K562 (cell line): ENCODE results near the gene TMTC3. TPM values are rescaled to one million over a fixed set of nuclear protein-coding genes. Genes with fewer than 3 reads are reported as not detected.

Experiments used
- ATAC-seq: fragments of 200-7000 bp; cut with Tn5 transposase; 3 replicates; pipeline ENCODE4 v1.9.1; 2020; ENCODE audit warnings: moderate library complexity
- BruUV-seq: library from RNA; stranded (reverse); fragments of 400-500 nt; replicated peaks from 2 replicates; lab custom pipeline; 2021; lab: Mats Ljungman, UMichigan
- CTCF ChIA-PET: fragments of 300-600 bp; formaldehyde crosslinking; extraction: SDS; loops from one replicate; lab custom pipeline; 2021; ENCODE audit warnings: low intra/inter-chr PET ratio; lab: Yijun Ruan, JAX
- POLR2A ChIA-PET: fragments of 300-600, 350-650 bp; sonication (Branson Sonifier 250); formaldehyde crosslinking; extraction: SDS; loops from one replicate; lab custom pipeline; 2021; ENCODE audit warnings: antibody characterized with exemption, inconsistent platforms; lab: Yijun Ruan, JAX
- DNase-seq, 4 experiments: peaks; one replicate each; pipeline versions ENCODE4 v3.0.0 to v3.0.0-alpha.2; 2011 to 2018; ENCODE audit warnings: low spot score in 3 of 4, mixed read lengths in 3 of 4; ENCODE audit errors: extremely low read depth in 1 of 4
- FAIRE-seq: peaks from 2 replicates; lab custom pipeline; 2011; peaks lifted over from hg19 to GRCh38; lab: Jason Lieb, UNC
- H2AFZ ChIP-seq: 2 replicates; pipeline ENCODE4 v1.6.0; 2011; ENCODE audit warnings: low read depth, low read length, control low read depth, inconsistent platforms
- H3K27ac ChIP-seq: fragments of 200-600 bp; 3 replicates; pipeline ENCODE4 v1.8.0; 2011; ENCODE audit warnings: low read depth, mild to moderate bottlenecking, control low read depth, inconsistent platforms, low read length, moderate library complexity, mixed read lengths; ENCODE audit errors: extremely low read depth
- H3K27me3 ChIP-seq, 2 experiments: fragments of 300-600 bp in 1 of 2; 2 replicates in 1 of 2; 3 replicates in 1 of 2; pipeline versions ENCODE4 v1.6.0 to v1.8.0; 2011; ENCODE audit warnings: inconsistent platforms in 2 of 2, low read length in 2 of 2, mild to moderate bottlenecking in 1 of 2, mixed read lengths in 1 of 2, moderate library complexity in 1 of 2; ENCODE audit not compliant: control insufficient read depth in 2 of 2, insufficient read depth in 2 of 2
- H3K36me3 ChIP-seq: fragments of 300-600 bp; 3 replicates; pipeline ENCODE4 v1.8.0; 2011; ENCODE audit warnings: mild to moderate bottlenecking, low read length, inconsistent platforms; ENCODE audit not compliant: control insufficient read depth, insufficient read depth
- H3K4me1 ChIP-seq, 2 experiments: fragments of 200-600 bp in 1 of 2; replicated peaks in 1 of 2; 2 replicates in 1 of 2; 3 replicates in 1 of 2; pipeline versions ENCODE4 v1.5.1 to v1.8.0; 2011; ENCODE audit warnings: inconsistent platforms in 2 of 2, low read length in 2 of 2, mild to moderate bottlenecking in 1 of 2, mixed read lengths in 1 of 2, moderate library complexity in 1 of 2; ENCODE audit not compliant: control insufficient read depth in 2 of 2, insufficient read depth in 2 of 2
- H3K4me2 ChIP-seq: 2 replicates; pipeline ENCODE4 v1.6.1; 2011; ENCODE audit warnings: low read length, control low read depth, inconsistent platforms, mixed read lengths; ENCODE audit not compliant: insufficient read depth
- H3K4me3 ChIP-seq: fragments of 200-600 bp; sonication (generic), shearing (Covaris generic); 2 replicates; pipeline ENCODE4 v1.5.1; 2016; ENCODE audit warnings: control low read depth, inconsistent platforms
- H3K79me2 ChIP-seq: fragments of 200-600 bp; 3 replicates; pipeline ENCODE4 v1.8.0; 2011; ENCODE audit warnings: low read length, inconsistent platforms; ENCODE audit not compliant: control insufficient read depth, insufficient read depth
- H3K9ac ChIP-seq, 2 experiments: 2 replicates each; pipeline versions ENCODE4 v1.6.0 to v1.6.1; 2011; ENCODE audit warnings: low read depth in 2 of 2, low read length in 2 of 2, control low read depth in 1 of 2, inconsistent platforms in 1 of 2, mild to moderate bottlenecking in 1 of 2, mixed read lengths in 1 of 2; ENCODE audit not compliant: insufficient read depth in 1 of 2
- H3K9me1 ChIP-seq: one replicate; pipeline ENCODE4 v1.6.0; 2011; ENCODE audit warnings: inconsistent platforms, mild to moderate bottlenecking, low read length, moderate library complexity; ENCODE audit not compliant: control insufficient read depth, insufficient read depth
- H3K9me3 ChIP-seq: replicated peaks from 2 replicates; pipeline ENCODE4 v1.5.1; 2011; ENCODE audit warnings: low read depth, low read length, inconsistent platforms; ENCODE audit not compliant: control insufficient read depth, insufficient read depth
- H4K20me1 ChIP-seq: replicated peaks from 2 replicates; pipeline ENCODE4 v1.6.1; 2011; ENCODE audit warnings: low read length, inconsistent platforms, mixed read lengths; ENCODE audit not compliant: control insufficient read depth, insufficient read depth
- HMGN3 ChIP-seq: IDR thresholded peaks from 2 replicates; pipeline ENCODE4 v1.6.1; 2011; ENCODE audit warnings: borderline replicate concordance, low read depth, mild to moderate bottlenecking, mixed read lengths, low read length; ENCODE audit not compliant: insufficient read length; ENCODE audit errors: extremely low read depth
- JUNB ChIP-seq: fragments of 450-650 bp; formaldehyde crosslinking; conservative IDR thresholded peaks from 2 replicates; pipeline ENCODE4 v1.4.0; 2020; ENCODE audit warnings: mild to moderate bottlenecking
- MBD2 ChIP-seq: sonication (generic); IDR thresholded peaks from 2 replicates; pipeline ENCODE4 v1.6.1; 2016; ENCODE audit warnings: low read depth, borderline replicate concordance
- MTA3 ChIP-seq: fragments of 450-650 bp; formaldehyde crosslinking; IDR thresholded peaks from 2 replicates; pipeline ENCODE4 v1.6.1; 2017; ENCODE audit warnings: mild to moderate bottlenecking, borderline replicate concordance
- MYC ChIP-seq, 2 experiments: fragments of 250-450 bp in 1 of 2; sonication (Bioruptor Pico) in 1 of 2; IDR thresholded peaks; 2 replicates each; pipeline versions ENCODE4 v1.5.1 to v1.6.1; 2012 to 2021; ENCODE audit warnings: low read depth in 2 of 2, borderline replicate concordance in 1 of 2, improper control_type of control experiment in 1 of 2, low read length in 1 of 2, mild to moderate bottlenecking in 1 of 2, moderate library complexity in 1 of 2
- THRAP3 ChIP-seq: fragments of 450-650 bp; IDR thresholded peaks from 2 replicates; pipeline ENCODE4 v1.6.1; 2016; ENCODE audit warnings: mild to moderate bottlenecking, inconsistent platforms, borderline replicate concordance
- WGBS: fragments of 100-300 bp; shearing (Covaris generic); methylation state at CpG from one replicate; pipeline ENCODE4 v1.1.6; 2016; ENCODE audit warnings: low coverage, mixed read lengths; ENCODE audit not compliant: insufficient coverage; ENCODE audit errors: missing lambda C conversion rate; 5-methylcytosine and 5-hydroxymethylcytosine counted together
- in situ Hi-C: fragments of 300-500 bp; cut with MboI; formaldehyde crosslinking; loops from 4 replicates; pipeline ENCODE4 v1.15.0; 2018; ENCODE audit warnings: inconsistent platforms, mixed read lengths
- intact Hi-C: fragments of 100-400 bp; cut with micrococcal nuclease; formaldehyde crosslinking; loops from 2 replicates; pipeline ENCODE4 v1.14.2; 2022
- polyA plus RNA-seq, 8 experiments: library from polyadenylated mRNA; depleted of rRNA in 4 of 8; stranded (reverse) in 5 of 8; unstranded in 3 of 8; fragments of >200 nt; fragmentation: Nextera tagmentation in 2 of 8; fragmentation: Illumina TruSeq in 1 of 8; extraction: Ambion mirVana in 2 of 8; extraction: Trizol in 1 of 8; gene quantifications; 2 replicates each; pipeline versions ENCODE4 v1.2.1 to v1.2.3, GENCODE V29; 2011 to 2014; ENCODE audit warnings: inconsistent platforms in 1 of 8, missing spikeins in 1 of 8
- total RNA-seq, 7 experiments: library from RNA; depleted of rRNA in 6 of 7; stranded (reverse); fragments of >200 nt in 6 of 7; fragmentation: Illumina TruSeq in 2 of 7; extraction: Trizol in 2 of 7; gene quantifications; 2 replicates each; pipeline versions ENCODE4 v1.2.1 to v1.2.3, GENCODE V29; 2011 to 2021; ENCODE audit warnings: low replicate concordance in 1 of 7
- TF ChIP-seq, protein P1 (sequence below): IDR thresholded peaks from 2 replicates; pipeline ENCODE4 v1.6.1; 2016; ENCODE audit warnings: missing genetic modification characterization, missing compliant biosample characterization
- TF ChIP-seq, protein P2 (sequence below): sonication (generic); formaldehyde crosslinking; IDR thresholded peaks from 2 replicates; pipeline ENCODE4 v1.8.0; 2022; ENCODE audit warnings: mild to moderate bottlenecking, missing genetic modification reagents
- TF ChIP-seq, protein P3 (sequence below): fragments of 250-450 bp; sonication (Bioruptor Pico); IDR thresholded peaks from 2 replicates; pipeline ENCODE4 v1.8.0; 2021; ENCODE audit warnings: moderate library complexity, mild to moderate bottlenecking, inconsistent platforms
- TF ChIP-seq, protein P4 (sequence below): sonication (generic); formaldehyde crosslinking; IDR thresholded peaks from 2 replicates; pipeline ENCODE4 v1.8.0; 2022; ENCODE audit warnings: mild to moderate bottlenecking, low read depth, missing genetic modification reagents

The TMTC3 gene
- total and polyA plus RNA-seq, 9 of the 15 experiments (the other 6 are each of a cell fraction or from before 2014, with no cell fraction given), result 1.9 to 9.8 (median 4.7) TPM

DNA sequence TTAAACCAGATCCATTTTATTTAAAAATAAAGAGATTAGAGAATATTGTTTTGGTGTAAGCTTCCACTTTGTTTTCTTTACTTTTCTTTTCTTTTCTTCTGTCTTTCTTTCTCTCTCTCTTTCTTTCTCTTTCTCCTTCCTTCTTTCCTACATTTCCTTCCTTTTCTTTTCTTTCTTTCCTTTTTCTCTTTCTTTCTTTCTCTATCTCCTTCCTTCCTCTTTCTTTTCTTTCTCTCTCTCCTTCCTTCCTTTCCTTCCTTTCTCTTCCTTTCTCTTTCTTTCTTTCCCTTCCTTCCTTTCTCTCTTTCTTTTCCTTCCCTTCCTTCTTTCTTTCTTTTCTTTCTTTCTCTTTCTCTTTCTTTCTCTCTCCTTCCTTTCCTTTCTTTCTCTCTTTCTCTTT, 100.8 kb downstream of the TMTC3 start:
- no peaks in the 10 kb centered on the region for H3K9me1 ChIP-seq
- H3K27ac ChIP-seq, result no peak overlapping the region
- DNase-seq (no peak), FAIRE-seq (no peak), ATAC-seq (no peak)
- H3K27me3 ChIP-seq, result no peaks in the 10 kb centered on the region
- H3K9ac ChIP-seq, result no peak overlapping the region
- H3K36me3 ChIP-seq, result no peaks in the 10 kb centered on the region
- in situ Hi-C loops, result no loop called here
- H3K4me2 ChIP-seq, result no peak overlapping the region
- no peaks in the 10 kb centered on the region for H3K79me2 ChIP-seq
- no peaks in the 10 kb centered on the region for H4K20me1 ChIP-seq
- no peaks in the 10 kb centered on the region for H3K9me3 ChIP-seq
- no peaks in the 10 kb centered on the region for H3K4me1 ChIP-seq
- no peak overlapping the region for H2AFZ ChIP-seq
- H3K4me3 ChIP-seq, result no peak overlapping the region
- intact Hi-C loops, result no loop called here
- TF ChIP-seq, protein P1, sequence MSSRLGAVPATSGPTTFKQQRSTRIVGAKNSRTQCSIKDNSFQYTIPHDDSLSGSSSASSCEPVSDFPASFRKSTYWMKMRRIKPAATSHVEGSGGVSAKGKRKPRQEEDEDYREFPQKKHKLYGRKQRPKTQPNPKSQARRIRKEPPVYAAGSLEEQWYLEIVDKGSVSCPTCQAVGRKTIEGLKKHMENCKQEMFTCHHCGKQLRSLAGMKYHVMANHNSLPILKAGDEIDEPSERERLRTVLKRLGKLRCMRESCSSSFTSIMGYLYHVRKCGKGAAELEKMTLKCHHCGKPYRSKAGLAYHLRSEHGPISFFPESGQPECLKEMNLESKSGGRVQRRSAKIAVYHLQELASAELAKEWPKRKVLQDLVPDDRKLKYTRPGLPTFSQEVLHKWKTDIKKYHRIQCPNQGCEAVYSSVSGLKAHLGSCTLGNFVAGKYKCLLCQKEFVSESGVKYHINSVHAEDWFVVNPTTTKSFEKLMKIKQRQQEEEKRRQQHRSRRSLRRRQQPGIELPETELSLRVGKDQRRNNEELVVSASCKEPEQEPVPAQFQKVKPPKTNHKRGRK (tag), result peak; percentile 84
- no peak for TF ChIP-seq THRAP3
- no TSS peak for BruUV-seq
- CTCF ChIA-PET, result no interaction called here
- POLR2A ChIA-PET, result no interaction called here

DNA sequence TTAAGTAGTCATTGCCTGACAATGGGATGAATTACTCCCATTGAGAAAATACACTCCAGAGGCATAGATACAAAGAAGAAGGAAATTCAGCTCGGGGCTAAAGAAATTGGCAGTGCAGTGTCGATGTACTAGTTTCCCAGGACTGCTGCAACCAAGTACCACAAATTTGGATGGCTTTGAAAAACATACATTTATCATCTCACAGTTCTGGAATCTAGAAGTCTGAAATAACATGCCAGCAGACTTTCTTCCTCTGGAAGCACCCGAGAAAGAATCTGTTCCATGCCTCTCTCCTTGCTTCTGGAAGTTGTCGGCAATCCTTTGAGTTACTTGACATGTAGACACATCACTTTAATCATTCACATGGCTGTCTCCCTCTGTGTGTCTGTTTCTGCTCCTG, 101.9 kb downstream of the TMTC3 start:
- no peaks in the 10 kb centered on the region for H3K79me2 ChIP-seq
- CTCF ChIA-PET, result no interaction called here
- no peaks in the 10 kb centered on the region for H4K20me1 ChIP-seq
- ATAC-seq (no peak), DNase-seq (no peak), FAIRE-seq (no peak)
- H3K27ac ChIP-seq, result no peak overlapping the region
- no peak overlapping the region for H3K4me2 ChIP-seq
- H3K9me1 ChIP-seq, result no peaks in the 10 kb centered on the region
- no peak overlapping the region for H3K9ac ChIP-seq
- intact Hi-C loops (no loop called here), in situ Hi-C loops (no loop called here)
- BruUV-seq, result no TSS peak
- WGBS, result 4% methylated on average over 4 of the region's 4 CpGs
- no peak overlapping the region for H2AFZ ChIP-seq
- no peaks in the 10 kb centered on the region for H3K4me1 ChIP-seq
- H3K4me3 ChIP-seq, result no peak overlapping the region
- H3K27me3 ChIP-seq, result no peaks in the 10 kb centered on the region
- no peaks in the 10 kb centered on the region for H3K9me3 ChIP-seq
- POLR2A ChIA-PET, result no interaction called here
- H3K36me3 ChIP-seq, result no peaks in the 10 kb centered on the region
- TF ChIP-seq, protein P2, sequence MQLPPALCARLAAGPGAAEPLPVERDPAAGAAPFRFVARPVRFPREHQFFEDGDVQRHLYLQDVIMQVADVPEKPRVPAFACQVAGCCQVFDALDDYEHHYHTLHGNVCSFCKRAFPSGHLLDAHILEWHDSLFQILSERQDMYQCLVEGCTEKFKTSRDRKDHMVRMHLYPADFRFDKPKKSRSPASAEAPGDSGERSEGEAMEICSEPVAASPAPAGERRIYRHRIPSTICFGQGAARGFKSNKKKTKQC (CRISPR knock-in tag), result no peak
- TF ChIP-seq HMGN3 (no peak), MYC (IDR thresholded peaks at IDR 0.05; ENCODE audit: low read depth, low read length) (no peak), MYC (CRISPR knock-in tag; IDR thresholded peaks at IDR 0.05; ENCODE audit: borderline replicate concordance, low read depth) (no peak), MTA3 (no peak), JUNB (no peak), MBD2 (no peak)
- TF ChIP-seq, protein P3, sequence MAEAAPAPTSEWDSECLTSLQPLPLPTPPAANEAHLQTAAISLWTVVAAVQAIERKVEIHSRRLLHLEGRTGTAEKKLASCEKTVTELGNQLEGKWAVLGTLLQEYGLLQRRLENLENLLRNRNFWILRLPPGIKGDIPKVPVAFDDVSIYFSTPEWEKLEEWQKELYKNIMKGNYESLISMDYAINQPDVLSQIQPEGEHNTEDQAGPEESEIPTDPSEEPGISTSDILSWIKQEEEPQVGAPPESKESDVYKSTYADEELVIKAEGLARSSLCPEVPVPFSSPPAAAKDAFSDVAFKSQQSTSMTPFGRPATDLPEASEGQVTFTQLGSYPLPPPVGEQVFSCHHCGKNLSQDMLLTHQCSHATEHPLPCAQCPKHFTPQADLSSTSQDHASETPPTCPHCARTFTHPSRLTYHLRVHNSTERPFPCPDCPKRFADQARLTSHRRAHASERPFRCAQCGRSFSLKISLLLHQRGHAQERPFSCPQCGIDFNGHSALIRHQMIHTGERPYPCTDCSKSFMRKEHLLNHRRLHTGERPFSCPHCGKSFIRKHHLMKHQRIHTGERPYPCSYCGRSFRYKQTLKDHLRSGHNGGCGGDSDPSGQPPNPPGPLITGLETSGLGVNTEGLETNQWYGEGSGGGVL, result no peak
- TF ChIP-seq, protein P4, sequence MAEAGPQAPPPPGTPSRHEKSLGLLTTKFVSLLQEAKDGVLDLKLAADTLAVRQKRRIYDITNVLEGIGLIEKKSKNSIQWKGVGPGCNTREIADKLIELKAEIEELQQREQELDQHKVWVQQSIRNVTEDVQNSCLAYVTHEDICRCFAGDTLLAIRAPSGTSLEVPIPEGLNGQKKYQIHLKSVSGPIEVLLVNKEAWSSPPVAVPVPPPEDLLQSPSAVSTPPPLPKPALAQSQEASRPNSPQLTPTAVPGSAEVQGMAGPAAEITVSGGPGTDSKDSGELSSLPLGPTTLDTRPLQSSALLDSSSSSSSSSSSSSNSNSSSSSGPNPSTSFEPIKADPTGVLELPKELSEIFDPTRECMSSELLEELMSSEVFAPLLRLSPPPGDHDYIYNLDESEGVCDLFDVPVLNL (CRISPR knock-in tag), result no peak
